Measurements from ENCODE around the gene TSTD2.

The TSTD2 gene

DNA sequence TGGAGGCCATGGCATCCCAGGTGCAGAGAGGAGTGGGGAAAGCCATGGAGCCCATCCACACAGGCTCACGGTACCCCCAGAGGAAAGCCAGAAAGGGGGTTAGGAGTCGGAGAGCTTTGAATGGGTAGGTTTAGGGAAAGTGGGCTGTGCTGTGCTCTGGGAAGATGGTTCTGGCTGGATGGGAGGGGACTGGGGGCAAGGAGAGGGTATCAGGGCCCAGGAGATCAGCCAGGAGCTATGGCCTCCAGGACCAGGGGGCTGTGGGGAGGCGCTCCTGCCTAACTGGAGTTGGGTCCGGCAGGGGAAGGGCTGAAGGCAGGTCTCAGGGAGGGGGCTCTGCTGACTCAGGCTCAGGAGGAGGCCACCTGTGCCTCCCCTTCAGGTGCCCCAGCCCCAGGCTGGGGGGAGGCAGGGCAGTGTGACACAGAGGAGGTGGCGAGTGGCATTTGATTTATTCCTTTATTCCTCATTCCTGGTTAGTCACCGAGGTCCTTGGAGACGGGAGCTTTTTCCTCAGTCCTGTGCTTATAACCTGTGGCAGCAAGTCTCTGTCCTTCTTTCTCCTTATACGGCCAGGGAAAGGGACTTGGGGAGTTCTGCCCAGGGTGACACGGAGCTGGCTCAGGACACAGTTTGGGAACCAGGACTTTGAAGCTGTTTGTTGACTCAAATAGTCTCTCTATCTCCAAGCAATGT lies 60.8 kb downstream of the TSTD2 start:
- DNase-seq (ENCODE audit: low read depth): no peak
- no peak overlapping the region for H3K4me3 ChIP-seq (ENCODE audit: low read length)
- TF ChIP-seq, protein P1, sequence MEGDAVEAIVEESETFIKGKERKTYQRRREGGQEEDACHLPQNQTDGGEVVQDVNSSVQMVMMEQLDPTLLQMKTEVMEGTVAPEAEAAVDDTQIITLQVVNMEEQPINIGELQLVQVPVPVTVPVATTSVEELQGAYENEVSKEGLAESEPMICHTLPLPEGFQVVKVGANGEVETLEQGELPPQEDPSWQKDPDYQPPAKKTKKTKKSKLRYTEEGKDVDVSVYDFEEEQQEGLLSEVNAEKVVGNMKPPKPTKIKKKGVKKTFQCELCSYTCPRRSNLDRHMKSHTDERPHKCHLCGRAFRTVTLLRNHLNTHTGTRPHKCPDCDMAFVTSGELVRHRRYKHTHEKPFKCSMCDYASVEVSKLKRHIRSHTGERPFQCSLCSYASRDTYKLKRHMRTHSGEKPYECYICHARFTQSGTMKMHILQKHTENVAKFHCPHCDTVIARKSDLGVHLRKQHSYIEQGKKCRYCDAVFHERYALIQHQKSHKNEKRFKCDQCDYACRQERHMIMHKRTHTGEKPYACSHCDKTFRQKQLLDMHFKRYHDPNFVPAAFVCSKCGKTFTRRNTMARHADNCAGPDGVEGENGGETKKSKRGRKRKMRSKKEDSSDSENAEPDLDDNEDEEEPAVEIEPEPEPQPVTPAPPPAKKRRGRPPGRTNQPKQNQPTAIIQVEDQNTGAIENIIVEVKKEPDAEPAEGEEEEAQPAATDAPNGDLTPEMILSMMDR (conservative IDR thresholded peaks at IDR 0.05; ENCODE audit: low read depth, low read length): no peak

- no peak for DNase-seq (ENCODE audit: low read depth)
- no peak overlapping the region for H3K4me3 ChIP-seq (ENCODE audit: low read length)
- TF ChIP-seq, protein P1 (conservative IDR thresholded peaks at IDR 0.05; ENCODE audit: low read depth, low read length): no peak
These were observed 61.5 kb downstream of the TSTD2 start for GRCh38 chr9:97571664-97572063.

GRCh38 chr9:97570899-97571298 lies 62.3 kb downstream of the TSTD2 start:
- peak; percentile 19 for DNase-seq (ENCODE audit: low read depth)
- TF ChIP-seq, protein P1 (conservative IDR thresholded peaks at IDR 0.05; ENCODE audit: low read depth, low read length): no peak
- H3K4me3 ChIP-seq (ENCODE audit: low read length): no peak overlapping the region

DNA sequence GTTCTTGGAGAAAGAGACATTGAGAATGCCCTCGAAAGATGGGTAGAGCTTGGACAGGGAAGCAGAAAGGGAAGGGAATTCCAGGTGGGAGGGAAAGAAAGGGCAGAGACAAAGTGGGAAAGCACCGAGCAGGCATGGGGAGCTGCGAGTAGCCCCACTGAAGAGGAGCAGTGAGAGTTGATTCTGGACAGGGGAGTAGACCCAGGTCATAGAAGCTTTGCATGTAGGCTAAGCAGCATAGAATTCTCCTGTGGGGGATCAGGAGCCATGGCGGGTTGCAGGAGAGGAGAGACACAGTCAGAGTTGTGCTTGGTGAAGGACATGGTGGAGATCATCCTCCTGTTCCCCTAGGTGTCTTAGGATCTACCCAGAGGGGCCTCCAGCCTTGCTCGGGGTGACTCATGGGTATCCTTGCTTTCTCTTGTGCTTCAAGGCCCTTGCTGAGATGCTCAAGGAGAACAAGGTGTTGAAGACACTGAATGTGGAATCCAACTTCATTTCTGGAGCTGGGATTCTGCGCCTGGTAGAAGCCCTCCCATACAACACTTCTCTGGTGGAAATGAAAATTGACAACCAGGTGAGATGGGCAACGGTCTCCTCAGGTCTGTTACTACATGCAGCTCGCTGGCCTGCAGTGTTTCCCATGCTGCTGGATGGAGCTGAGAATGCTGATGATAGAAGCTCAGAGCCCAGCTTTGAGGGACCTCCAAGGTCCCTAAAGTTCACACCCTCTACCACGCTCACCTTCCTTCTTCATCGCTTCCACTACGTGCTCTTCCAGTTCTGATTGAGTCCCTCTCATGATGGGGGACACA lies 64.5 kb downstream of the TSTD2 start:
- H3K4me3 ChIP-seq (ENCODE audit: low read length): no peak overlapping the region
- TF ChIP-seq, protein P1 (conservative IDR thresholded peaks at IDR 0.05; ENCODE audit: low read depth, low read length): no peak
- DNase-seq (ENCODE audit: low read depth): no peak

DNA sequence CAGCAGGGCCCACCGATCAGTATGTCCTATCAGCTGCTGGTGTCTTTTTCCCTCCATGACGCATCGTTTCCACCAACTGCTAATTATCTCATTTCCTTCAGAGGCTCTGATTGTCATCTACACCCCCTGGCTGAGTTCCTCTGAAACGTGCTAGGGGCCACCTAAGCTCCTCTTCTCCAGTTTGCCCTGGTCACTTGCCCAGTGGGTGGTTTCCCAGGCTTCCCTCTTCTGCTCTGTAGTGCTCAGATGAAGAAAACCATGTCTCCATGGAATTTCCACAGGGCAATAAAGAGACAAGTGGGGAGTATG lies 65.3 kb downstream of the TSTD2 start:
- no peak overlapping the region for H3K4me3 ChIP-seq (ENCODE audit: low read length)
- TF ChIP-seq, protein P1 (conservative IDR thresholded peaks at IDR 0.05; ENCODE audit: low read depth, low read length): no peak
- DNase-seq (ENCODE audit: low read depth): no peak

DNA sequence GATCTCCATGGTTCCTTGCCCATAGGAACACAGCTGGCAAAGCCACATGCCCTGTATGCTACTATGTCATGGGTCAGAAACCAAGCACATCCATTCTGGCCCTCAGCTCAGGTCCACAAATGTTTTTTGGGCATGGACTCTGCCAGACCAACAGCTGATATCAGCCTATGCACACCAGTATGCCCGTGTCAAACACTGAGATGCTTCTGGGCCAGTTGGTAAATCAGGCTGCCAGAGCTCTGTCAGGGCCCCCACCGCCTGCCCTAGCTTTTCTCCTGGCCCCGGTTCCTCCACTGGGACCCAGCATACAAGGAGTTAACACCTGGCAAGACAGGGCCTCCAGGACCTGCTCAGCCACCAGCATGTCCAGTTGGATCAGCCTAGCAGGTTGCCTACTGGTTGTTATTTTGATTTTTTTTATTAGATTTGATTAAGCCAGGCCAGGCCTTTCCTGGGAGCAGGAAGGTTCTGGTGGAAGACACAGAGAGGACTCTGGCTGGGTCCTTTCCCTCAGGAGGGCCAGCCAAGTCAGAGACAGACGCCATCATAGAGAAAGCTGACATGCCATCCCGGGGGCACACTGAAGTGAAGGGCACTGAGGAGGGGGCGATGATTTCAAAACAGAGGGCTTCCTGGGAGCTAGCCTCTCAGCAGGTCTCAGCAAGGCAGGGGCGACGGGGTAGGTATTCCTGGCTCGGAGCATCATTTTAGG lies 65.8 kb downstream of the TSTD2 start:
- H3K4me3 ChIP-seq (ENCODE audit: low read length): no peak overlapping the region
- DNase-seq (ENCODE audit: low read depth): no peak
- TF ChIP-seq, protein P1 (conservative IDR thresholded peaks at IDR 0.05; ENCODE audit: low read depth, low read length): no peak
